CD4-positive, CD25-positive, alpha-beta regulatory T cell (primary cell): ENCODE data around the gene PANK2. TPM values are rescaled to one million over a fixed set of nuclear protein-coding genes. Genes with fewer than 3 reads are reported as not detected.
"Not testable (repeated sequence)": the region's sequence is repeated elsewhere in the genome, so short reads cannot be mapped to it uniquely, and the experiment has no call there.

Experiments
- ATAC-seq, 2 donors: fragments of 150-1000 bp; cut with Tn5 transposase; one replicate each; pipeline ENCODE4 v1.10.0; 2021; ENCODE audit warnings: low read depth in 2 of 2, moderate number of reproducible peaks in 2 of 2, moderate library complexity in 1 of 2
- DNase-seq, 3 donors: peaks; one replicate each; pipeline versions ENCODE4 v3.0.0 to v3.0.0-alpha.2; 2012 to 2022; ENCODE audit warnings: mixed read lengths in 1 of 3
- H3K27ac ChIP-seq: one replicate; pipeline ENCODE4 v1.7.0; 2013; ENCODE audit warnings: mild to moderate bottlenecking, low read length; ENCODE audit not compliant: insufficient read depth, poor library complexity, severe bottlenecking
- H3K27me3 ChIP-seq: one replicate; pipeline ENCODE4 v1.7.0; 2013; ENCODE audit warnings: low read length; ENCODE audit not compliant: control insufficient read depth, insufficient read depth
- H3K36me3 ChIP-seq: one replicate; pipeline ENCODE4 v1.7.0; 2013; ENCODE audit warnings: mild to moderate bottlenecking, low read length, moderate library complexity; ENCODE audit not compliant: control insufficient read depth, insufficient read depth
- H3K4me1 ChIP-seq: 2 replicates; pipeline ENCODE4 v1.7.0; 2013; ENCODE audit warnings: mild to moderate bottlenecking, low read length; ENCODE audit not compliant: insufficient read depth, control insufficient read depth, poor library complexity, severe bottlenecking
- H3K4me3 ChIP-seq: one replicate; pipeline ENCODE4 v1.7.0; 2013; ENCODE audit warnings: low read depth, mild to moderate bottlenecking, low read length, moderate library complexity
- H3K9me3 ChIP-seq, 2 experiments: 1 replicate in 1 of 2; 2 replicates in 1 of 2; pipeline ENCODE4 v1.7.0; 2013; ENCODE audit warnings: low read length in 2 of 2, mild to moderate bottlenecking in 1 of 2, moderate library complexity in 1 of 2; ENCODE audit not compliant: control insufficient read depth in 2 of 2
- H3K27ac Mint-ChIP-seq, 3 donors: one replicate each; pipeline ENCODE4 v1.8.0; 2020 to 2022; ENCODE audit warnings: mild to moderate bottlenecking in 3 of 3, mixed read lengths in 3 of 3, moderate library complexity in 2 of 3
- H3K27me3 Mint-ChIP-seq: one replicate; pipeline ENCODE4 v1.8.0; 2022; ENCODE audit warnings: mild to moderate bottlenecking, mixed read lengths
- H3K36me3 Mint-ChIP-seq: one replicate; pipeline ENCODE4 v1.8.0; 2020; ENCODE audit warnings: mixed read lengths
- H3K4me1 Mint-ChIP-seq, 4 donors: one replicate each; pipeline ENCODE4 v1.8.0; 2020 to 2022; ENCODE audit warnings: mixed read lengths in 4 of 4, mild to moderate bottlenecking in 1 of 4
- H3K4me3 Mint-ChIP-seq, 4 donors: one replicate each; pipeline ENCODE4 v1.8.0; 2020 to 2022; ENCODE audit warnings: mild to moderate bottlenecking in 4 of 4, mixed read lengths in 4 of 4, moderate library complexity in 3 of 4
- H3K9me3 Mint-ChIP-seq, 7 donors: one replicate each; pipeline ENCODE4 v1.8.0; 2020 to 2022; ENCODE audit warnings: mixed read lengths in 7 of 7, mild to moderate bottlenecking in 3 of 7, moderate library complexity in 2 of 7
- polyA plus RNA-seq, 4 donors: library from polyadenylated mRNA; unstranded; fragments of 300-500 nt; fragmentation: Illumina TruSeq; gene quantifications; one replicate each; pipeline ENCODE4 v1.2.3, GENCODE V29; 2021
- total RNA-seq: library from RNA; stranded (reverse); gene quantifications from one replicate; pipeline ENCODE4 v1.2.3, GENCODE V29; 2022

PANK2 gene
- total and polyA plus RNA-seq, 5 donors from 2014 or later: 44.4 to 63.2 (median 52.0) TPM

DNA sequence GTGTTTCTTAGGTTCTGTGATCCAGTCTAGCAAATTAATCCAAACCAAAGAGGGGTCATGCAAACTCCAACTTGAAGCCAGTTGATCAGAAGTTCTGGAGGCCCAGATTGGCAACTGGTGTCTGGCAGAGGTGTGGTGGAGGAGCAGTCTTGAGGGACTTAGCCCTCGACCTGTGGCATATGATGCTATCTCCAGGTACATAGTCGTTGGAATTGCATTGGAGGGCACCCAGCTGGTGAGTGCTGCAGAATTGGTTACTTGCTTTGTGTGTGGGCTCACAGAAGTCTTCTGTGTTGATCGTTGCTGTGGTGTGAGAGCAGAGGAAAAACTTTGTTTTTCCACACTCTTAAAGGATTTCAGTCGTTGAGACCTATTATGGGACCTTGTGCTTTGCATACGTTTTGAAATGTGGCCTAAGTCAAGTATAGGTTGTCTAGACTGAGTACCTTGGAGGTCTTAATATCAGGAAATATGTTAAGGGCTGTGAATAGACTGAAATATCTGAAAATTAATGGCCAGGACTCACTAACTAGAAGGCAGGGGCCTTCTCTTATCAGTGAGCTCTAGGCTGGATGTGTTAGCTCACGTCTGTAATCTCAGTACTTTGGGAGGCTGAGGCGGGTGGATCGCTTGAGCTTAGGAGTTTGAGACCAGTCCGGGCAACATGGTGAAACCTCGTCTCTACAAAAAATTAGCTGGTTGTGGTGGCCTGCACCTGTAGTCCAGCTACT is 7.8 kb downstream of the PANK2 start:
- no peaks in the 10 kb centered on the region for H3K27me3 Mint-ChIP-seq
- Histone ChIP-seq H3K27me3 (no peaks in the 10 kb centered on the region), H3K4me3 (peak overlapping the region; percentile 64), H3K36me3 (no peaks in the 10 kb centered on the region), H3K9me3 (no peaks in the 10 kb centered on the region), H3K27ac (peak overlapping the region; percentile 61), H3K4me1 (peaks cover 95% of the 10 kb centered on the region)
- peak overlapping the region; percentile 60 to 86 (median 66) for H3K4me3 Mint-ChIP-seq
- peaks cover 16% of the 10 kb centered on the region for H3K36me3 Mint-ChIP-seq
- H3K4me1 Mint-ChIP-seq: peaks cover 40 to 92% (median 67%) of the 10 kb centered on the region in 4 donors
- peak overlapping the region; percentile 68 to 90 (median 81) for H3K27ac Mint-ChIP-seq
- no peak for ATAC-seq
- H3K9me3 Mint-ChIP-seq: no peaks in the 10 kb centered on the region
- DNase-seq: no peak

GRCh38 chr20:3898181-3898580 is 9.0 kb downstream of the PANK2 start:
- not testable (repeated sequence) for H3K27ac ChIP-seq, ATAC-seq, H3K27me3 ChIP-seq, DNase-seq, H3K36me3 ChIP-seq, H3K9me3 ChIP-seq, H3K27me3 Mint-ChIP-seq, H3K9me3 Mint-ChIP-seq
- Mint-ChIP-seq H3K4me1 (peaks cover 38 to 92% (median 64%) of the 10 kb centered on the region in 4 donors), H3K36me3 (peaks cover 16% of the 10 kb centered on the region), H3K4me3 (peak overlapping the region in 2 of 4 donors; percentile 34 to 68), H3K27ac (peak overlapping the region in 1 of 3 donors; percentile 84)
- Histone ChIP-seq H3K4me3 (peak overlapping the region; percentile 64), H3K4me1 (peaks cover 92% of the 10 kb centered on the region)

DNA sequence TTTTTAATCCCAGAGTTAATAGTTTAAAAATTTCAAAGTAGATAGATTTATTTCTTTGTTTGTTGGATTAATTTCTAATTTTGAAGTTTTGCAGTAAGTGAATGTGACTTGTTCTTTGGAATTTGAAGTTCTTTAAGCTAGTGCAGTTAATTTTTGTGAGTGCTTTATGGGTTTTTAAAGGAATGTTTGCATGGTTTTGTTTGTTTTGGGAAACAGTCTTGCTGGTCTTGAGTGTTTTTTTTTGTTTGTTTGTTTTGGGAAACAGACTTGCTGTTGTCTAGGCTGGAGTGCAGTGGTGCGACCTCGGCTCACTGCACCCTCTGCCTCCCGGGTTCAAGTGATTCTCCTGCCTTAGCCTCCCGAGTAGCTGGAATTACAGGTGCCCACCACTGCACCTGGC is 9.5 kb downstream of the PANK2 start:
- ATAC-seq (no peak), DNase-seq (no peak)
- peak overlapping the region; percentile 15 to 72 (median 66) for H3K4me3 Mint-ChIP-seq
- no peaks in the 10 kb centered on the region for H3K36me3 ChIP-seq
- no peaks in the 10 kb centered on the region for H3K27me3 Mint-ChIP-seq
- peaks cover 91% of the 10 kb centered on the region for H3K4me1 ChIP-seq
- H3K27me3 ChIP-seq: no peaks in the 10 kb centered on the region
- H3K27ac ChIP-seq: no peak overlapping the region
- H3K4me1 Mint-ChIP-seq: peaks cover 34 to 92% (median 61%) of the 10 kb centered on the region in 4 donors
- no peaks in the 10 kb centered on the region for H3K9me3 ChIP-seq
- H3K36me3 Mint-ChIP-seq: peaks cover 13% of the 10 kb centered on the region
- peak overlapping the region; percentile 60 to 90 (median 84) for H3K27ac Mint-ChIP-seq
- no peaks in the 10 kb centered on the region for H3K9me3 Mint-ChIP-seq
- peak overlapping the region; percentile 35 for H3K4me3 ChIP-seq

DNA sequence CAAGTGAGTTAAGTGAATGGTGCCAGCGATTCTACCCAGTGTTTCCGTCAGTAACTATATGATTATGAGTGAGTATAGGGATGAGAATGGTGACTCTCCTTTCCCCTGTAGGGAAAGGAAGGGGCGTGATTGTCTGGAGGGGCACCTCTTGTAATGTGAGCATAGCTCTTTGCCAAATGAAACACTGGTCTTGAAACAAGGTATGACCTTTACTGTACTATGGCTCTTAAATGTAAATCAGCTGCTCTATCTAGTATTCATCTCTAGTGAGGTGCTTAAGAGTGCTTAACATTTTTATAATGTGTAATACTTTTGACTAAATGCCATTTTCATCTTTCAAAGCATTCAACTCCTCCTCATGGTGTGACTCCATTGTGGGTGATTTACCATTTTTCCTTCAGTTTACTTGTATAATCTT is 11.0 kb downstream of the PANK2 start:
- H3K27ac ChIP-seq: peak overlapping the region; percentile 34
- peak; percentile 18 to 26 for ATAC-seq

GRCh38 chr20:3901028-3901705 is 12.0 kb downstream of the PANK2 start:
- Mint-ChIP-seq H3K27ac (peak overlapping the region; percentile 60 to 86 (median 72)), H3K36me3 (peaks cover 12% of the 10 kb centered on the region), H3K4me1 (peaks cover 28 to 96% (median 58%) of the 10 kb centered on the region in 4 donors), H3K4me3 (peak overlapping the region; percentile 22 to 78 (median 68)), H3K9me3 (peaks cover 0 to 2% (median 0%) of the 10 kb centered on the region in 7 donors), H3K27me3 (no peaks in the 10 kb centered on the region)
- DNase-seq (no peak), ATAC-seq (no peak)
- Histone ChIP-seq H3K36me3 (no peaks in the 10 kb centered on the region), H3K4me3 (peak overlapping the region; percentile 64), H3K27me3 (no peaks in the 10 kb centered on the region), H3K27ac (peak overlapping the region; percentile 34), H3K9me3 (no peaks in the 10 kb centered on the region), H3K4me1 (peaks cover 85% of the 10 kb centered on the region)

More for the DNA sequence above, 11.0 kb downstream of the PANK2 start:
- Histone ChIP-seq H3K36me3 (no peaks in the 10 kb centered on the region), H3K4me1 (peaks cover 91% of the 10 kb centered on the region), H3K27me3 (no peaks in the 10 kb centered on the region), H3K4me3 (peak overlapping the region; percentile 49), H3K9me3 (no peaks in the 10 kb centered on the region)
- Mint-ChIP-seq H3K4me1 (peaks cover 35 to 95% (median 63%) of the 10 kb centered on the region in 4 donors), H3K27me3 (no peaks in the 10 kb centered on the region), H3K9me3 (peaks cover 0 to 2% (median 0%) of the 10 kb centered on the region in 7 donors), H3K4me3 (peak overlapping the region in 3 of 4 donors; percentile 56 to 86 (median 82)), H3K36me3 (peaks cover 15% of the 10 kb centered on the region), H3K27ac (peak overlapping the region; percentile 62 to 98 (median 84))
- DNase-seq: no peak

- peaks cover 28 to 95% (median 56%) of the 10 kb centered on the region in 4 donors for H3K4me1 Mint-ChIP-seq
- H3K27me3 ChIP-seq: no peaks in the 10 kb centered on the region
- ATAC-seq (no peak), DNase-seq (no peak)
- H3K4me3 ChIP-seq: peak overlapping the region; percentile 64
- H3K36me3 Mint-ChIP-seq: peaks cover 9% of the 10 kb centered on the region
- H3K27ac ChIP-seq: peak overlapping the region; percentile 34
- peak overlapping the region; percentile 22 to 78 (median 68) for H3K4me3 Mint-ChIP-seq
- H3K27me3 Mint-ChIP-seq: no peaks in the 10 kb centered on the region
- no peaks in the 10 kb centered on the region for H3K9me3 ChIP-seq
- peaks cover 0 to 2% (median 0%) of the 10 kb centered on the region in 7 donors for H3K9me3 Mint-ChIP-seq
- H3K4me1 ChIP-seq: peaks cover 84% of the 10 kb centered on the region
- H3K27ac Mint-ChIP-seq: peak overlapping the region; percentile 60 to 86 (median 72)
- H3K36me3 ChIP-seq: no peaks in the 10 kb centered on the region
These were observed 12.7 kb downstream of the PANK2 start for GRCh38 chr20:3901706-3902440.

GRCh38 chr20:3902446-3902845 is 13.3 kb downstream of the PANK2 start:
- DNase-seq (no peak), ATAC-seq (no peak)
- Mint-ChIP-seq H3K27me3 (no peaks in the 10 kb centered on the region), H3K4me3 (peak overlapping the region in 1 of 4 donors; percentile 38), H3K36me3 (peaks cover 6% of the 10 kb centered on the region), H3K9me3 (peaks cover 0 to 2% (median 0%) of the 10 kb centered on the region in 7 donors), H3K4me1 (peaks cover 31 to 95% (median 54%) of the 10 kb centered on the region in 4 donors), H3K27ac (peak overlapping the region in 2 of 3 donors; percentile 59 to 62)
- Histone ChIP-seq H3K4me3 (no peak overlapping the region), H3K36me3 (no peaks in the 10 kb centered on the region), H3K27me3 (no peaks in the 10 kb centered on the region), H3K4me1 (peaks cover 84% of the 10 kb centered on the region), H3K9me3 (no peaks in the 10 kb centered on the region), H3K27ac (no peak overlapping the region)
